Coronary artery (tissue), 2 donors: ENCODE data around the gene FAM47C.
"Not testable (repeated sequence)": the region's sequence is repeated elsewhere in the genome, so short reads cannot be mapped to it uniquely, and the experiment has no call there.

Experiments
- DNase-seq: peaks from one replicate; pipeline ENCODE4 v3.0.0-alpha.2; 2017; ENCODE audit warnings: low spot score
- H3K27ac ChIP-seq, 2 donors: fragments of 200-600 bp; sonication (generic); one replicate each; pipeline ENCODE4 v1.5.1; 2016 to 2019
- H3K4me3 ChIP-seq: fragments of 200-600 bp; sonication (generic); 2 replicates; pipeline ENCODE4 v1.5.1; 2016; ENCODE audit warnings: mild to moderate bottlenecking, moderate library complexity
- CTCF ChIP-seq: fragments of 200-600 bp; sonication (generic); IDR thresholded peaks from one replicate; pipeline ENCODE4 v1.5.1; 2019; ENCODE audit warnings: antibody characterized with exemption

The FAM47C gene

GRCh38 chrX:36983831-36984230 is 24.3 kb upstream of the FAM47C start:
- H3K4me3 ChIP-seq, result no peak overlapping the region
- no peak overlapping the region for H3K27ac ChIP-seq
- DNase-seq, result no peak
- no peak for TF ChIP-seq CTCF

GRCh38 chrX:36985416-36986209 is 22.6 kb upstream of the FAM47C start:
- H3K27ac ChIP-seq, DNase-seq: not testable (repeated sequence)
- peak overlapping the region; percentile 49 for H3K4me3 ChIP-seq

DNA sequence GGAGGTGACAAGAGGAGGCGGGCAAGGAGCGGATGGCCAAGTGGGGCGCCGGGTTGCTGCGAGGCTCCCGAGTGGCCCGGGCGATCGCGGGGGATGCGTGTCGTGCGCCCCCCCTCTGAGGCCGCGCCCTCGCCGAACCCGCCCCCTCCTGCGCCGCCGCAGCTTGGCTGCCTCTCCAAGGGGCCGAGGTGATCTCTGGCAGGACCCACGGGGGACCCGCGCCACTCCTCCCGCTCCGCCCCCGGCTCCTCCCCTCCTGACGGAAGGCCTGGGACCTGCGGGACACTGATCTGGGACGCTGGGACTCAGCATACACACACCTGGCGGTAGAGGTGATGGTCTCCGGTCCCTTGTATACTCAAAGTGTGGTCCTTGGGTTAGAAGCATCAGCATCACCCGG is 21.9 kb upstream of the FAM47C start:
- TF ChIP-seq CTCF, result no peak
- DNase-seq, result no peak
- Histone ChIP-seq H3K27ac (no peak overlapping the region), H3K4me3 (peak overlapping the region; percentile 49)

GRCh38 chrX:36987212-36987611 is 21.0 kb upstream of the FAM47C start:
- DNase-seq, H3K27ac ChIP-seq, H3K4me3 ChIP-seq: not testable (repeated sequence)

DNA sequence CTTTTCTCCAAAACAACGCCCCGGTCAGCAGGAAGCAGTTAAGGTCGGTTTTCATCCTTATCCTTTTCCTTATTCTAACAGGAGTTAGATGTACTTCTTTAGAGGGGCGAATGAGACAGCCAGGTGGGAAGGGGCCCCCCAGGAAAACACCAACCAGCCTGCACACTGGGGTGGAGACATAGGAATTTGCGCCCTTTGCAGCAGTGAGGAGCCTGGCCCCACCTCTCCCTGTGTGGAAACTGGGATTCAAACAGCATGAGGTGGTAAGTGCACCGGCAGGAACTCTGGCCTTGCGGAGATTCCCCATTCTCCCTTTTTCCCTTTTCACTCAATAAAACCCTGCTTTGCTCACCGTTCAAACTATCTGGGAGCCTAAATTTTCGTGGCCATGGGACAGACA is 8.0 kb upstream of the FAM47C start:
- Histone ChIP-seq H3K4me3 (no peak overlapping the region), H3K27ac (no peak overlapping the region)
- DNase-seq, result no peak
- no peak for TF ChIP-seq CTCF

DNA sequence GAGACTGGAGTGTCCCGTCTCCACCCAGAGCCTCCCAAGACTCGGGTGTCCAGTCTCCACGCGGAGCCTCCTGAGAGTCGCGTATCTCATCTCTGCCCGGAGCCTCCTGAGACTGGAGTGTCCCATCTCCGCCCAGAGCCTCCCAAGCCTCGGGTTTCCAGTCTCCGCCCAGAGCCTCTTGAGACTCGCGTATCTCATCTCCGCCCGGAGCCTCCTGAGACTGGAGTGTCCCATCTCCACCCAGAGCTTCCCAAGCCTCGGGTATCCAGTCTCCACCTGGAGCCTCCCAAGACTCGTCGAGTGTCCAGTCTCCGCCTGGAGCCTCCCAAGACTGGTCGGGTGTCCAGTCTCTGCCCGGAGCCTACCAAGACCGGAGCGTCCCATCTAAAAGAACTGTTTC is 2.3 kb downstream of the FAM47C start:
- DNase-seq, result no peak
- Histone ChIP-seq H3K4me3 (no peak overlapping the region), H3K27ac (no peak overlapping the region)
- TF ChIP-seq CTCF, result no peak

DNA sequence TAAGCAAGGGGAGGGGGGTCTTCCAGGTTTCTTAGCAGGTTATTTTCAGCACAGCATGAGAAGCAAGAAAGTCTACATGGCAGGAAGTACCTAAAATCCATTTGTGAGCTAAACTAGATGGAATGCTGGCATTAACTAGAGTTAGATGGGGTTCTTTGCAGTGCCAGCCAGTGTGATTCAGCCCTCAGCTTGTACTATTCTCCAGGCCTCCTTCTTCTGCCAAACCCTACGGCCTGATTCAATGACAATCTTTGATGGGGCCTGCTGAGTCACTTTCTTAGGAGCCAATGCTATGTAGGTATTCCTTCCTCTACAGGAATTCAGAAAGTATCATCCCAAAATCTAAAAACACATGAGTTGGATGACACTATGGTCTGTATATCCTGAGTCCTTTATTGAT is 26.1 kb downstream of the FAM47C start:
- not testable (repeated sequence) for DNase-seq
- H3K27ac ChIP-seq, result peak overlapping the region in 1 of 2 donors; percentile 11

DNA sequence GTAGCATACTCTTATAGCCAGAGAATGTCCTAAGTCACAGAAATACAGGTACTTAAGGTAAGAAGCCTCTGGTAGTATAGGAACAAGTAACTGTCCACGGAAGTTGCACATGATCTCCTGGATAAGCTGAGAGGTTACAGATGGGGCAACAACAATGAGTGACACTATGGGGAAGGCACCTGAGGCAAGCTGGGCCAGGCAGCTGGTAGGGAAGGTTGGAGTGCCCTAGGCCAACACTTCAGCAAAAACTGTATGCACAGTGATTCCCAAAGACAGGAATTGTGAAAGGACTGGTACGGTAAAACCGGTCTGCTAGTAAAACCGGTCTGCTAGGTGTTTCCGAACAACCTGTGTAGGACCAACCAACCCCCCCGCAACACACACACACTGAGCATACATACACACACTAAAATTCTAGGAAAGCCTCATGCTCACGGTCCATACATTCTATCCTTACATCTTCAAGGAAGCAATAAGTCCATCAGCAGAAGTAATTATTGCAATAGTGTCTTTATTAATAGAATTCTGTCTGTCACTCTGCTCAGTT is 28.6 kb downstream of the FAM47C start:
- H3K27ac ChIP-seq, DNase-seq, H3K4me3 ChIP-seq: not testable (repeated sequence)

More for the DNA sequence above, 26.1 kb downstream of the FAM47C start:
- not testable (repeated sequence) for H3K4me3 ChIP-seq

GRCh38 chrX:37038814-37039213 is 30.6 kb downstream of the FAM47C start:
- not testable (repeated sequence) for H3K4me3 ChIP-seq, DNase-seq, H3K27ac ChIP-seq

- DNase-seq, H3K27ac ChIP-seq, H3K4me3 ChIP-seq: not testable (repeated sequence)
These were observed 35.1 kb downstream of the FAM47C start for GRCh38 chrX:37042956-37043885.
